ENCODE measurements around the gene COMMD1.

Gene COMMD1

DNA sequence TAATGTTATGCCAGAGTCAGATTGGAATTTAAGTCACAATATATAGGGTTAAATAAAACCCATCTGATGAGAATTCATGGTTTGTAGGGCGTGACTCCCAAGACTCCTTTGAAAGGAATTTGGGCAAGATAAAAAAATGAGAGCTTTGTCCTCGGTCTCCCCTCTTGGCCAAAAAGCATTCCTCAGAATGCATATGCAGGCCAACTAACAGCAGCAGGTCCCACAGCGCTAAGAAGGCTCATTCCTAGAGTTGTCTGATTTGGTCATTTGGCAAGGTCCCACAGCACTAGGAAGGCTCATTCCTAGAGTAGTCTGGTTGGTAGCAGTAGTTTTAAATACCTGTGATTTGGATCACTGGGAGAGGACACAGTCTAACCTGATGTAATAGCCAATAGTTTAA is 184.2 kb downstream of the COMMD1 start:
- H3K36me3 ChIP-seq (ENCODE audit: control insufficient read depth in 1 of 2, insufficient read depth in 2 of 2, low read length in 2 of 2), result no peaks in the 10 kb centered on the region
- H3K27me3 ChIP-seq (ENCODE audit: low read depth, low read length), result no peaks in the 10 kb centered on the region
- H3K4me3 ChIP-seq (ENCODE audit: low read depth in 1 of 2, low read length in 2 of 2), result no peak overlapping the region
- no peak overlapping the region for H3K27ac ChIP-seq (ENCODE audit: low read length)
- H3K4me1 ChIP-seq (ENCODE audit: control insufficient read depth in 1 of 2, insufficient read depth in 2 of 2, low read length in 2 of 2), result no peaks in the 10 kb centered on the region
- no peaks in the 10 kb centered on the region for H3K9me3 ChIP-seq (ENCODE audit: control insufficient read depth in 1 of 2, low read length in 2 of 2)

GRCh38 chr2:62091471-62091870 is 186.0 kb downstream of the COMMD1 start:
- Histone ChIP-seq H3K27me3 (ENCODE audit: low read depth, low read length) (no peaks in the 10 kb centered on the region), H3K4me1 (ENCODE audit: control insufficient read depth in 1 of 2, insufficient read depth in 2 of 2, low read length in 2 of 2) (no peaks in the 10 kb centered on the region), H3K36me3 (ENCODE audit: control insufficient read depth in 1 of 2, insufficient read depth in 2 of 2, low read length in 2 of 2) (no peaks in the 10 kb centered on the region), H3K27ac (ENCODE audit: low read length) (no peak overlapping the region), H3K4me3 (ENCODE audit: low read depth in 1 of 2, low read length in 2 of 2) (no peak overlapping the region), H3K9me3 (ENCODE audit: control insufficient read depth in 1 of 2, low read length in 2 of 2) (no peaks in the 10 kb centered on the region)

DNA sequence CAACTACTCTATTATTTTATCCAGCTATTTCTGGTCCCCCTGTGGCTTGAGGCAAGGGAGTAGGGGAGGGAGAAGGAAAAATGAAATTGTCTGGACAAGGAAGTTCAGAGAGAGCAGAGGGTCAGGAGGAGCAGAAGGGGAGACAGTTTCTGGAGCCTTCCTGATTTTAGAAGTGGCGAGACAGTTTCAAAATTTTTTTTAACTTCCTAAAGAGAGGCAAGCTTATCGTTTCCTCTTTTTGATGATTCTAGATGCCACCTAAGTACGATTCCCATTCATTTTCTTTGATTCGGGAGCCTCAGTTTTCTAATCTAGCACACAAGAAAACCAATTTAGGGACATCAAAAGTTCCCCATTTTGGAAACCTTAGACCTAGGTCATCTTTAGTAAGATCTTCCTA is 193.6 kb downstream of the COMMD1 start:
- H3K36me3 ChIP-seq (ENCODE audit: control insufficient read depth in 1 of 2, insufficient read depth in 2 of 2, low read length in 2 of 2), result no peaks in the 10 kb centered on the region
- no peaks in the 10 kb centered on the region for H3K27me3 ChIP-seq (ENCODE audit: low read depth, low read length)
- H3K4me1 ChIP-seq (ENCODE audit: control insufficient read depth in 1 of 2, insufficient read depth in 2 of 2, low read length in 2 of 2), result no peaks in the 10 kb centered on the region
- H3K9me3 ChIP-seq (ENCODE audit: control insufficient read depth in 1 of 2, low read length in 2 of 2), result no peaks in the 10 kb centered on the region
- no peak overlapping the region for H3K4me3 ChIP-seq (ENCODE audit: low read depth in 1 of 2, low read length in 2 of 2)
- H3K27ac ChIP-seq (ENCODE audit: low read length), result no peak overlapping the region

- H3K4me1 ChIP-seq (ENCODE audit: control insufficient read depth in 1 of 2, insufficient read depth in 2 of 2, low read length in 2 of 2), result no peaks in the 10 kb centered on the region
- H3K36me3 ChIP-seq (ENCODE audit: control insufficient read depth in 1 of 2, insufficient read depth in 2 of 2, low read length in 2 of 2), result no peaks in the 10 kb centered on the region
- H3K4me3 ChIP-seq (ENCODE audit: low read depth in 1 of 2, low read length in 2 of 2), result no peak overlapping the region
- no peaks in the 10 kb centered on the region for H3K27me3 ChIP-seq (ENCODE audit: low read depth, low read length)
- no peaks in the 10 kb centered on the region for H3K9me3 ChIP-seq (ENCODE audit: control insufficient read depth in 1 of 2, low read length in 2 of 2)
- H3K27ac ChIP-seq (ENCODE audit: low read length), result no peak overlapping the region
These were observed 194.2 kb downstream of the COMMD1 start for GRCh38 chr2:62099523-62100175.

- Histone ChIP-seq H3K4me1 (ENCODE audit: control insufficient read depth in 1 of 2, insufficient read depth in 2 of 2, low read length in 2 of 2) (no peaks in the 10 kb centered on the region), H3K4me3 (ENCODE audit: low read depth in 1 of 2, low read length in 2 of 2) (no peak overlapping the region), H3K27ac (ENCODE audit: low read length) (no peak overlapping the region), H3K27me3 (ENCODE audit: low read depth, low read length) (no peaks in the 10 kb centered on the region), H3K36me3 (ENCODE audit: control insufficient read depth in 1 of 2, insufficient read depth in 2 of 2, low read length in 2 of 2) (no peaks in the 10 kb centered on the region), H3K9me3 (ENCODE audit: control insufficient read depth in 1 of 2, low read length in 2 of 2) (no peaks in the 10 kb centered on the region)
These were observed 196.4 kb downstream of the COMMD1 start for GRCh38 chr2:62101886-62102285.

DNA sequence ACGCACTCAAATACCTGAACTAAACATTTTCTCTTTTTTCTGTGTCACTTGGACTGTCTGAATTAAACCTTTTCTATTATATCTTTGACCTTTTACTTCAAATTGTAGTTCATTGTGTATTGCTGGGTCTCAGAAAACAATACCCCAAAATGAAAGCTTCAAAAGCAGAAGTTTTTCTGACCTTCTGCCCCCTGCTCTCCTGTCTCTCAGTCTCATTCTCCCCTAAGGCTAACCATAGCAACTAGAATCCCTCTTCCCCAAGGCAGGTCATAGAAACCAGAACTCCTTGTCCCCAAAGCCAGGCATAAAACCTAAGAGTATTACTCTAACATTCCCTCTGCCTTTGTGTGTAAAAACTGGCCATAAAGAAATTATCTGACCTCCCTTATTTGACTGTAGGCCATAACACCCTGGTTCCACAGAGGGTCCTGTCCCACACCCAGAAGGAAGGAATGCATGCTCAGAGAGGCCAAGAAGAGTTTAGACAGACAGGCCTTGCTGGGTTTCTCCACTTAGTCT is 197.0 kb downstream of the COMMD1 start:
- H3K36me3 ChIP-seq (ENCODE audit: control insufficient read depth in 1 of 2, insufficient read depth in 2 of 2, low read length in 2 of 2), result no peaks in the 10 kb centered on the region
- no peak overlapping the region for H3K4me3 ChIP-seq (ENCODE audit: low read depth in 1 of 2, low read length in 2 of 2)
- H3K27me3 ChIP-seq (ENCODE audit: low read depth, low read length), result no peaks in the 10 kb centered on the region
- no peaks in the 10 kb centered on the region for H3K4me1 ChIP-seq (ENCODE audit: control insufficient read depth in 1 of 2, insufficient read depth in 2 of 2, low read length in 2 of 2)
- no peaks in the 10 kb centered on the region for H3K9me3 ChIP-seq (ENCODE audit: control insufficient read depth in 1 of 2, low read length in 2 of 2)
- no peak overlapping the region for H3K27ac ChIP-seq (ENCODE audit: low read length)

DNA sequence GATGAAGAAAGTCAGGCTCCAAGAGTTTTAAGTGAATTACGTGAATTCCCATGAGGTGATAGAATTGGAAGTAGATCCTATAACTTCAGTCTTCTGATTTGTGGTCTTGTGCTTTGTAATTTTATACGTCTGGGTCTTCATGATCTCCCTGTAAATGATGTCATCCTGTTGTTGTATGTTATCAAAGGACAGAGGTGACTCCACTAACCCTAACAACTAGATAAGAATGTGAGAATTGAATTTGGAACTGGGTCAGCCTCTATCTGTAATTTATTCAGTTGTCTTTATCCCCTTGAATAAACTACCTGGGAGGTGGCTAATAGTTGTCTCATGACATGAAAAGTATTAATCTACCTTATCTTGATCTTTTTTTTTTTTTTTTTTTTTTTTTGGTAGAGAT is 204.1 kb downstream of the COMMD1 start:
- H3K27me3 ChIP-seq (ENCODE audit: low read depth, low read length), result no peaks in the 10 kb centered on the region
- no peaks in the 10 kb centered on the region for H3K9me3 ChIP-seq (ENCODE audit: control insufficient read depth in 1 of 2, low read length in 2 of 2)
- H3K4me1 ChIP-seq (ENCODE audit: control insufficient read depth in 1 of 2, insufficient read depth in 2 of 2, low read length in 2 of 2), result no peaks in the 10 kb centered on the region
- H3K4me3 ChIP-seq (ENCODE audit: low read depth in 1 of 2, low read length in 2 of 2), result no peak overlapping the region
- no peak overlapping the region for H3K27ac ChIP-seq (ENCODE audit: low read length)
- H3K36me3 ChIP-seq (ENCODE audit: control insufficient read depth in 1 of 2, insufficient read depth in 2 of 2, low read length in 2 of 2), result no peaks in the 10 kb centered on the region

GRCh38 chr2:62110415-62111025 is 205.0 kb downstream of the COMMD1 start:
- no peaks in the 10 kb centered on the region for H3K9me3 ChIP-seq (ENCODE audit: control insufficient read depth in 1 of 2, low read length in 2 of 2)
- H3K27me3 ChIP-seq (ENCODE audit: low read depth, low read length), result no peaks in the 10 kb centered on the region
- H3K27ac ChIP-seq (ENCODE audit: low read length), result no peak overlapping the region
- H3K36me3 ChIP-seq (ENCODE audit: control insufficient read depth in 1 of 2, insufficient read depth in 2 of 2, low read length in 2 of 2), result no peaks in the 10 kb centered on the region
- no peaks in the 10 kb centered on the region for H3K4me1 ChIP-seq (ENCODE audit: control insufficient read depth in 1 of 2, insufficient read depth in 2 of 2, low read length in 2 of 2)
- no peak overlapping the region for H3K4me3 ChIP-seq (ENCODE audit: low read depth in 1 of 2, low read length in 2 of 2)

DNA sequence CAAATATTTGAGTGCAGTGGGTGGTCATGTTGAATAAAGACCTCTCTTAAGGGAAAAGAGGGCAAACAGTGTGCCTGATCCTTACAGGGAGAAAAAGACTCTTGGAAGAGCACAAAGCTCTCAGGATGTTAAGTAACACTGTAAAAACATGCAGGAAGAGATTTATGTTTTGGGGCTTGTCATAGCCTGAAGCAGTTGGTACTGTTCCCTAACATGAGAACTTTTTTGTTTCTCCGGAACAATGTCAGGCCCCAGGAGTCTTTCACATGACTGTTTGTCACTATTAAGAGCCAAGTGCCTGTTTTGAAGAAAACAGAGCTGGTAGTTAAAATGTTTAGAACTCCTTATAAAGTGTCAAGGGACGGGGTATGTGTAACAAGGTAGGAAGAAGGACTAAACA is 206.7 kb downstream of the COMMD1 start:
- H3K27me3 ChIP-seq (ENCODE audit: low read depth, low read length), result no peaks in the 10 kb centered on the region
- no peaks in the 10 kb centered on the region for H3K9me3 ChIP-seq (ENCODE audit: control insufficient read depth in 1 of 2, low read length in 2 of 2)
- H3K4me1 ChIP-seq (ENCODE audit: control insufficient read depth in 1 of 2, insufficient read depth in 2 of 2, low read length in 2 of 2), result no peaks in the 10 kb centered on the region
- H3K4me3 ChIP-seq (ENCODE audit: low read depth in 1 of 2, low read length in 2 of 2), result no peak overlapping the region
- no peaks in the 10 kb centered on the region for H3K36me3 ChIP-seq (ENCODE audit: control insufficient read depth in 1 of 2, insufficient read depth in 2 of 2, low read length in 2 of 2)
- no peak overlapping the region for H3K27ac ChIP-seq (ENCODE audit: low read length)

DNA sequence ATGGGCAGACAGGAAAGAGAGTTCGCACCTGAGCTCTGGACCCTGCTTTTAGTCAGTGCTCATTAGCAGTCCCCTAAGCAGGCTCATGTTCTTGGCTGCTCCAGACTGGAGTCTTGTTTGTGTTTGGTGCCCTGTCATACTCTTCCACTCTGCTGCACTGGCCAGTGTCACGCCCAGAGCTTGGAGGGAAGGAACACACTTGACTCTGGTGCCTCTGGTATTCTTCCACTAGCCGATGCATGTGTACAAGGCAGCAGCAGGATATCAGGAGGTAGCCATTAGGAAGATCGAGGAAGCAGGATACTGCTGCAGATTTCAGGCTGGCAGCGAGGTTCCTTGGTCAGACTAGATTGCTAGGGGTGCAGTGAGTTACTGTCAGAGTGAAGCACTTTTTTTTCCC is 209.1 kb downstream of the COMMD1 start:
- H3K36me3 ChIP-seq (ENCODE audit: control insufficient read depth in 1 of 2, insufficient read depth in 2 of 2, low read length in 2 of 2), result no peaks in the 10 kb centered on the region
- H3K27me3 ChIP-seq (ENCODE audit: low read depth, low read length), result no peaks in the 10 kb centered on the region
- no peaks in the 10 kb centered on the region for H3K9me3 ChIP-seq (ENCODE audit: control insufficient read depth in 1 of 2, low read length in 2 of 2)
- H3K27ac ChIP-seq (ENCODE audit: low read length), result no peak overlapping the region
- no peaks in the 10 kb centered on the region for H3K4me1 ChIP-seq (ENCODE audit: control insufficient read depth in 1 of 2, insufficient read depth in 2 of 2, low read length in 2 of 2)
- H3K4me3 ChIP-seq (ENCODE audit: low read depth in 1 of 2, low read length in 2 of 2), result no peak overlapping the region

DNA sequence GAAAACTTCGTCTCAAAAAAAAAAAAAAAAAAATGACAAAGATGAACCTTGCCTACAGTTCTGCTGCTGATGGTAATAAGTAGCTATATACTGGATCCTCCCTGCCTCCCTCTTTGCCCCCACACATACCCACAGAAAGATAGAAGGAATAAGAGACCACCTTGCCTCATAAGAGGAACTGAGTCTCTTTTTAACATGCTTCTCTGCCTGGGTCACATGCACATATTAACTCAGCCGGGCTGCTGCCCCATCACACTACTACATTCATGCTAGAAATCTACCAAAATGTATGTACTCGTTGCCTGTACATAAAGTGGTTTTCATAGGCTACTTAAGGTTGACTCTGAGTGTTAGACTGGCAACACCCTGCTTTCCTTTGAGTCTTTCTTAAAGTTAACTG is 211.5 kb downstream of the COMMD1 start:
- Histone ChIP-seq H3K36me3 (ENCODE audit: control insufficient read depth in 1 of 2, insufficient read depth in 2 of 2, low read length in 2 of 2) (no peaks in the 10 kb centered on the region), H3K27ac (ENCODE audit: low read length) (no peak overlapping the region), H3K9me3 (ENCODE audit: control insufficient read depth in 1 of 2, low read length in 2 of 2) (no peaks in the 10 kb centered on the region), H3K4me1 (ENCODE audit: control insufficient read depth in 1 of 2, insufficient read depth in 2 of 2, low read length in 2 of 2) (no peaks in the 10 kb centered on the region), H3K27me3 (ENCODE audit: low read depth, low read length) (no peaks in the 10 kb centered on the region), H3K4me3 (ENCODE audit: low read depth in 1 of 2, low read length in 2 of 2) (no peak overlapping the region)

DNA sequence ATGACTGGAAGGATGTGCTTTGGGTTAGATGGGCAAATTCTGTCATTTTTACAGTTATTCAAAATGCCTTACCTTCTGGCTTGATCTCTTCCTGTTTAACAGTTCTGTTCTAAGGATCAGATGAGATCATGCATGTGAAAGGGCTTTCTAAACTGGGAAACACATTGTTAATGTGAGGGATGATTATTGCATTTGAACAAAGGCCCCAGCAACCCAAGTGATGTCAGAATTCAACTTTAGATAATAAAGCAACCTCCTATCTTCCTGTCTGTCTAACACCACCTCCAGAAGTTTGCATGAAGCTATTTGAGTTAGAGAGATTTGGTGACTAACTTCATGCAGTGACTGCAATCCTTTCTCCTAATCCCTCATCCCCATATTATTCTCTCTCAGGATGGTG is 212.7 kb downstream of the COMMD1 start:
- no peaks in the 10 kb centered on the region for H3K36me3 ChIP-seq (ENCODE audit: control insufficient read depth in 1 of 2, insufficient read depth in 2 of 2, low read length in 2 of 2)
- no peak overlapping the region for H3K27ac ChIP-seq (ENCODE audit: low read length)

More for the DNA sequence above, 212.7 kb downstream of the COMMD1 start:
- Histone ChIP-seq H3K4me1 (ENCODE audit: control insufficient read depth in 1 of 2, insufficient read depth in 2 of 2, low read length in 2 of 2) (no peaks in the 10 kb centered on the region), H3K4me3 (ENCODE audit: low read depth in 1 of 2, low read length in 2 of 2) (no peak overlapping the region), H3K27me3 (ENCODE audit: low read depth, low read length) (no peaks in the 10 kb centered on the region), H3K9me3 (ENCODE audit: control insufficient read depth in 1 of 2, low read length in 2 of 2) (no peaks in the 10 kb centered on the region)

All from muscle layer of duodenum (tissue), 2 donors.